SK-N-SH treated with all-trans-retinoic acid at 6 μM for 48 hours (cell line): Measurements from ENCODE around the gene SLC12A4.

ENCODE experiments used
- ATAC-seq: fragments of 200-7000 bp; cut with Tn5 transposase; 3 replicates; pipeline ENCODE4 v1.9.1; 2020; ENCODE audit warnings: mild to moderate bottlenecking, moderate library complexity
- ARNTL ChIP-seq: fragments of 450-650 bp; formaldehyde crosslinking; IDR thresholded peaks from 2 replicates; pipeline ENCODE4 v1.5.0; 2020; ENCODE audit warnings: low read depth, mild to moderate bottlenecking, moderate library complexity, borderline replicate concordance
- BACH2 ChIP-seq: fragments of 250-450 bp; sonication (Bioruptor Pico); IDR thresholded peaks from 2 replicates; pipeline ENCODE4 v1.9.0; 2021; ENCODE audit warnings: mild to moderate bottlenecking, borderline replicate concordance
- CSDC2 ChIP-seq: fragments of 250-450 bp; sonication (Bioruptor Pico); IDR thresholded peaks from 2 replicates; pipeline ENCODE4 v1.5.0; 2020; ENCODE audit warnings: mild to moderate bottlenecking, moderate library complexity
- ESRRG ChIP-seq: fragments of 250-450 bp; sonication (Bioruptor Pico); IDR thresholded peaks from 2 replicates; pipeline ENCODE4 v1.6.1; 2021; ENCODE audit warnings: mild to moderate bottlenecking
- GLIS3 ChIP-seq: fragments of 250-450 bp; sonication (Bioruptor Pico); IDR thresholded peaks from 2 replicates; pipeline ENCODE4 v1.5.0; 2020; ENCODE audit warnings: mild to moderate bottlenecking, moderate library complexity
- ISL1 ChIP-seq: fragments of 250-450 bp; sonication (Bioruptor Pico); IDR thresholded peaks from 2 replicates; pipeline ENCODE4 v2.1.2; 2022; ENCODE audit warnings: mild to moderate bottlenecking, moderate library complexity
- OSR1 ChIP-seq: fragments of 250-450 bp; sonication (Bioruptor Pico); IDR thresholded peaks from 2 replicates; pipeline ENCODE4 v1.8.0; 2022; ENCODE audit warnings: moderate library complexity, mild to moderate bottlenecking, inconsistent platforms
- PATZ1 ChIP-seq: fragments of 250-450 bp; sonication (Bioruptor Pico); IDR thresholded peaks from 2 replicates; pipeline ENCODE4 v1.8.0; 2020; ENCODE audit warnings: mild to moderate bottlenecking, moderate library complexity, borderline replicate concordance
- POU6F1 ChIP-seq: fragments of 250-450 bp; sonication (Bioruptor Pico); IDR thresholded peaks from 2 replicates; pipeline ENCODE4 v1.8.0; 2021; ENCODE audit warnings: low read depth, mild to moderate bottlenecking, moderate library complexity, borderline replicate concordance
- PPARA ChIP-seq: fragments of 250-450 bp; sonication (Bioruptor Pico); IDR thresholded peaks from 2 replicates; pipeline ENCODE4 v1.5.0; 2020; ENCODE audit warnings: mild to moderate bottlenecking, borderline replicate concordance
- RARB ChIP-seq: fragments of 250-450 bp; sonication (Bioruptor Pico); IDR thresholded peaks from 2 replicates; pipeline ENCODE4 v1.8.0; 2021; ENCODE audit warnings: mild to moderate bottlenecking, moderate library complexity
- SNAI2 ChIP-seq: fragments of 250-450 bp; sonication (Bioruptor Pico); IDR thresholded peaks from 2 replicates; pipeline ENCODE4 v1.5.0; 2020; ENCODE audit warnings: mild to moderate bottlenecking, moderate library complexity
- TCF4 ChIP-seq: fragments of 250-450 bp; sonication (Bioruptor Pico); IDR thresholded peaks from 2 replicates; pipeline ENCODE4 v1.8.0; 2021; ENCODE audit warnings: mild to moderate bottlenecking, moderate library complexity, borderline replicate concordance
- TOX ChIP-seq: fragments of 250-450 bp; sonication (Bioruptor Pico); IDR thresholded peaks from 2 replicates; pipeline ENCODE4 v1.8.0; 2021; ENCODE audit warnings: mild to moderate bottlenecking, moderate library complexity, borderline replicate concordance
- ZC3H10 ChIP-seq: fragments of 250-450 bp; sonication (Bioruptor Pico); IDR thresholded peaks from 2 replicates; pipeline ENCODE4 v1.5.1; 2021; ENCODE audit warnings: mild to moderate bottlenecking, moderate library complexity
- ZFP3 ChIP-seq: fragments of 250-450 bp; sonication (Bioruptor Pico); IDR thresholded peaks from 2 replicates; pipeline ENCODE4 v1.5.0; 2020; ENCODE audit warnings: mild to moderate bottlenecking, moderate library complexity
- ZFP30 ChIP-seq: fragments of 450-650 bp; formaldehyde crosslinking; IDR thresholded peaks from 2 replicates; pipeline ENCODE4 v1.5.0; 2022; ENCODE audit warnings: mild to moderate bottlenecking, moderate library complexity
- ZNF565 ChIP-seq: fragments of 450-650 bp; formaldehyde crosslinking; conservative IDR thresholded peaks from 2 replicates; pipeline ENCODE4 v1.5.0; 2020; ENCODE audit warnings: low read depth, mild to moderate bottlenecking, moderate library complexity
- ZNF70 ChIP-seq: fragments of 450-650 bp; formaldehyde crosslinking; IDR thresholded peaks from 2 replicates; pipeline ENCODE4 v1.5.0; 2020; ENCODE audit warnings: mild to moderate bottlenecking, moderate library complexity
- ZNF8 ChIP-seq: fragments of 450-650 bp; formaldehyde crosslinking; IDR thresholded peaks from 2 replicates; pipeline ENCODE4 v1.5.0; 2020; ENCODE audit warnings: mild to moderate bottlenecking, moderate library complexity
- TF ChIP-seq, protein P1 (sequence below): fragments of 250-450 bp; sonication (Bioruptor Pico); IDR thresholded peaks from 2 replicates; pipeline ENCODE4 v1.5.1; 2020; ENCODE audit warnings: low read depth, mild to moderate bottlenecking, moderate library complexity
- TF ChIP-seq, protein P2 (sequence below): fragments of 250-450 bp; sonication (Bioruptor Pico); IDR thresholded peaks from 2 replicates; pipeline ENCODE4 v1.5.1; 2021; ENCODE audit warnings: mild to moderate bottlenecking, moderate library complexity
- TF ChIP-seq, protein P3 (sequence below): fragments of 250-450 bp; sonication (Bioruptor Pico); IDR thresholded peaks from 2 replicates; pipeline ENCODE4 v1.5.0; 2020; ENCODE audit warnings: mild to moderate bottlenecking, moderate library complexity

SLC12A4 gene

GRCh38 chr16:67969254-67970039 is 1.0 kb upstream of the SLC12A4 start:
- TF ChIP-seq ESRRG (CRISPR knock-in tag) (no peak), ZC3H10 (CRISPR knock-in tag) (no peak), BACH2 (CRISPR knock-in tag) (no peak), OSR1 (CRISPR knock-in tag) (no peak), ARNTL (no peak), SNAI2 (CRISPR knock-in tag) (no peak), TCF4 (CRISPR knock-in tag) (no peak), ZNF565 (no peak), ZFP30 (CRISPR knock-in tag) (no peak), ISL1 (no peak), PPARA (CRISPR knock-in tag) (no peak), CSDC2 (CRISPR knock-in tag) (no peak), ZNF8 (CRISPR knock-in tag) (no peak), ZNF70 (CRISPR knock-in tag) (no peak), GLIS3 (no peak), ZFP3 (CRISPR knock-in tag) (no peak), TOX (CRISPR knock-in tag) (no peak)
- TF ChIP-seq, protein P1, sequence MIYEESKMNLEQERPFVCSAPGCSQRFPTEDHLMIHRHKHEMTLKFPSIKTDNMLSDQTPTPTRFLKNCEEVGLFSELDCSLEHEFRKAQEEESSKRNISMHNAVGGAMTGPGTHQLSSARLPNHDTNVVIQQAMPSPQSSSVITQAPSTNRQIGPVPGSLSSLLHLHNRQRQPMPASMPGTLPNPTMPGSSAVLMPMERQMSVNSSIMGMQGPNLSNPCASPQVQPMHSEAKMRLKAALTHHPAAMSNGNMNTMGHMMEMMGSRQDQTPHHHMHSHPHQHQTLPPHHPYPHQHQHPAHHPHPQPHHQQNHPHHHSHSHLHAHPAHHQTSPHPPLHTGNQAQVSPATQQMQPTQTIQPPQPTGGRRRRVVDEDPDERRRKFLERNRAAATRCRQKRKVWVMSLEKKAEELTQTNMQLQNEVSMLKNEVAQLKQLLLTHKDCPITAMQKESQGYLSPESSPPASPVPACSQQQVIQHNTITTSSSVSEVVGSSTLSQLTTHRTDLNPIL (CRISPR knock-in tag), result no peak
- TF ChIP-seq, protein P2, sequence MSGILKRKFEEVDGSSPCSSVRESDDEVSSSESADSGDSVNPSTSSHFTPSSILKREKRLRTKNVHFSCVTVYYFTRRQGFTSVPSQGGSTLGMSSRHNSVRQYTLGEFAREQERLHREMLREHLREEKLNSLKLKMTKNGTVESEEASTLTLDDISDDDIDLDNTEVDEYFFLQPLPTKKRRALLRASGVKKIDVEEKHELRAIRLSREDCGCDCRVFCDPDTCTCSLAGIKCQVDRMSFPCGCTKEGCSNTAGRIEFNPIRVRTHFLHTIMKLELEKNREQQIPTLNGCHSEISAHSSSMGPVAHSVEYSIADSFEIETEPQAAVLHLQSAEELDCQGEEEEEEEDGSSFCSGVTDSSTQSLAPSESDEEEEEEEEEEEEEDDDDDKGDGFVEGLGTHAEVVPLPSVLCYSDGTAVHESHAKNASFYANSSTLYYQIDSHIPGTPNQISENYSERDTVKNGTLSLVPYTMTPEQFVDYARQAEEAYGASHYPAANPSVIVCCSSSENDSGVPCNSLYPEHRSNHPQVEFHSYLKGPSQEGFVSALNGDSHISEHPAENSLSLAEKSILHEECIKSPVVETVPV (CRISPR knock-in tag), result no peak
- no peak for ATAC-seq

- ATAC-seq, result peak; percentile 50
- TF ChIP-seq ESRRG (CRISPR knock-in tag) (no peak), ZC3H10 (CRISPR knock-in tag) (no peak), PATZ1 (CRISPR knock-in tag) (no peak), ZFP3 (CRISPR knock-in tag) (no peak), ZNF70 (CRISPR knock-in tag) (no peak), ZNF565 (no peak), ARNTL (no peak), BACH2 (CRISPR knock-in tag) (no peak), ZFP30 (CRISPR knock-in tag) (no peak), OSR1 (CRISPR knock-in tag) (no peak), POU6F1 (no peak), TOX (CRISPR knock-in tag) (no peak), RARB (CRISPR knock-in tag) (no peak), SNAI2 (CRISPR knock-in tag) (no peak), ZNF8 (CRISPR knock-in tag) (no peak), PPARA (CRISPR knock-in tag) (no peak), GLIS3 (no peak), ISL1 (no peak)
- TF ChIP-seq, protein P3, sequence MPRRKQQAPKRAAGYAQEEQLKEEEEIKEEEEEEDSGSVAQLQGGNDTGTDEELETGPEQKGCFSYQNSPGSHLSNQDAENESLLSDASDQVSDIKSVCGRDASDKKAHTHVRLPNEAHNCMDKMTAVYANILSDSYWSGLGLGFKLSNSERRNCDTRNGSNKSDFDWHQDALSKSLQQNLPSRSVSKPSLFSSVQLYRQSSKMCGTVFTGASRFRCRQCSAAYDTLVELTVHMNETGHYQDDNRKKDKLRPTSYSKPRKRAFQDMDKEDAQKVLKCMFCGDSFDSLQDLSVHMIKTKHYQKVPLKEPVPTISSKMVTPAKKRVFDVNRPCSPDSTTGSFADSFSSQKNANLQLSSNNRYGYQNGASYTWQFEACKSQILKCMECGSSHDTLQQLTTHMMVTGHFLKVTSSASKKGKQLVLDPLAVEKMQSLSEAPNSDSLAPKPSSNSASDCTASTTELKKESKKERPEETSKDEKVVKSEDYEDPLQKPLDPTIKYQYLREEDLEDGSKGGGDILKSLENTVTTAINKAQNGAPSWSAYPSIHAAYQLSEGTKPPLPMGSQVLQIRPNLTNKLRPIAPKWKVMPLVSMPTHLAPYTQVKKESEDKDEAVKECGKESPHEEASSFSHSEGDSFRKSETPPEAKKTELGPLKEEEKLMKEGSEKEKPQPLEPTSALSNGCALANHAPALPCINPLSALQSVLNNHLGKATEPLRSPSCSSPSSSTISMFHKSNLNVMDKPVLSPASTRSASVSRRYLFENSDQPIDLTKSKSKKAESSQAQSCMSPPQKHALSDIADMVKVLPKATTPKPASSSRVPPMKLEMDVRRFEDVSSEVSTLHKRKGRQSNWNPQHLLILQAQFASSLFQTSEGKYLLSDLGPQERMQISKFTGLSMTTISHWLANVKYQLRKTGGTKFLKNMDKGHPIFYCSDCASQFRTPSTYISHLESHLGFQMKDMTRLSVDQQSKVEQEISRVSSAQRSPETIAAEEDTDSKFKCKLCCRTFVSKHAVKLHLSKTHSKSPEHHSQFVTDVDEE (CRISPR knock-in tag), result no peak
- TF ChIP-seq, protein P2 (CRISPR knock-in tag), result no peak
Measured at GRCh38 chr16:67967958-67968399, 458 bp downstream of the SLC12A4 start.
